Spleen (tissue), 11 donors: Measurements from ENCODE around the gene KIF16B. TPM values are rescaled to one million over a fixed set of nuclear protein-coding genes. Genes with fewer than 3 reads are reported as not detected.

Source experiments
- DNase-seq: peaks from one replicate; pipeline ENCODE4 v3.0.0-alpha.2; 2020
- H3K27ac ChIP-seq, 8 donors: fragments of 200-600 bp; sonication (generic) in 7 of 8; 1 replicate in 4 of 8; 2 replicates in 4 of 8; pipeline versions ENCODE4 v1.5.0 to v1.8.0; 2016 to 2021; ENCODE audit warnings: inconsistent platforms in 4 of 8, mild to moderate bottlenecking in 4 of 8, moderate library complexity in 1 of 8
- H3K27me3 ChIP-seq, 7 donors: fragments of 200-600 bp; sonication (generic) in 6 of 7; replicated peaks in 1 of 7; 1 replicate in 4 of 7; 2 replicates in 3 of 7; pipeline versions ENCODE4 v1.5.0 to v1.8.0; 2016 to 2021; ENCODE audit warnings: inconsistent platforms in 3 of 7, mild to moderate bottlenecking in 1 of 7
- H3K36me3 ChIP-seq, 6 donors: fragments of 200-600 bp; sonication (generic) in 5 of 6; 1 replicate in 4 of 6; 2 replicates in 2 of 6; pipeline versions ENCODE4 v1.5.0 to v1.8.0; 2016 to 2021; ENCODE audit warnings: inconsistent platforms in 2 of 6
- H3K4me1 ChIP-seq, 6 donors: fragments of 200-600 bp; sonication (generic) in 5 of 6; 1 replicate in 3 of 6; 2 replicates in 3 of 6; pipeline versions ENCODE4 v1.5.0 to v1.8.0; 2016 to 2021; ENCODE audit warnings: inconsistent platforms in 3 of 6
- H3K4me3 ChIP-seq, 8 donors: fragments of 200-600 bp; sonication (generic) in 7 of 8; 1 replicate in 4 of 8; 2 replicates in 4 of 8; pipeline versions ENCODE4 v1.5.0 to v1.8.0; 2016 to 2021; ENCODE audit warnings: inconsistent platforms in 4 of 8, mild to moderate bottlenecking in 4 of 8, moderate library complexity in 2 of 8
- H3K9me3 ChIP-seq, 8 donors: fragments of 200-600 bp; sonication (generic) in 7 of 8; 1 replicate in 4 of 8; 2 replicates in 4 of 8; pipeline versions ENCODE4 v1.5.0 to v1.8.0; 2016 to 2021; ENCODE audit warnings: inconsistent platforms in 4 of 8
- CTCF ChIP-seq, 11 experiments: fragments of 200-600 bp in 7 of 11; fragments of 450-650 bp in 4 of 11; sonication (generic) in 4 of 11; IDR thresholded peaks in 8 of 11; conservative IDR thresholded peaks in 3 of 11; 1 replicate in 7 of 11; 2 replicates in 4 of 11; pipeline versions ENCODE4 v1.4.0 to v1.8.0; 2016 to 2021; ENCODE audit warnings: antibody characterized with exemption in 11 of 11, inconsistent platforms in 4 of 11, mild to moderate bottlenecking in 1 of 11
- POLR2A ChIP-seq, 3 donors: fragments of 450-650 bp; IDR thresholded peaks; one replicate each; pipeline ENCODE4 v1.5.1; 2017; ENCODE audit warnings: antibody characterized with exemption in 3 of 3, mild to moderate bottlenecking in 1 of 3
- POLR2AphosphoS5 ChIP-seq, 3 donors: sonication (generic); formaldehyde crosslinking; IDR thresholded peaks; one replicate each; pipeline ENCODE4 v1.5.1; 2017; ENCODE audit warnings: antibody characterized with exemption in 3 of 3
- WGBS, 5 donors: extraction: QIAGEN DNeasy Blood & Tissue Kit in 3 of 5; methylation state at CpG; one replicate each; pipeline versions ENCODE4 v1.1.5 to v1.1.7; 2013 to 2018; 5-methylcytosine and 5-hydroxymethylcytosine counted together
- intact Hi-C: fragments of 100-400 bp; cut with DNase I; formaldehyde crosslinking; loops from one replicate; pipeline ENCODE4 v1.15.0; 2023; ENCODE audit warnings: low total_unique reads
- polyA plus RNA-seq, 3 donors: library from polyadenylated mRNA; stranded (reverse); fragments of 200-250 nt; gene quantifications; one replicate each; pipeline ENCODE4 v1.2.1, GENCODE V29; 2013
- total RNA-seq, 7 donors: library from RNA; depleted of rRNA in 3 of 7; stranded (reverse); fragments of >200 nt in 3 of 7; fragmentation: NEBNext Ultra II Directional in 4 of 7; extraction: Animal tissue kit (Norgen Biotek cat#: 25700) in 4 of 7; gene quantifications; one replicate each; pipeline versions ENCODE4 v1.1.0 to v1.2.1, GENCODE V29; 2016 to 2021
- donor health status: healthy with polysubstance abuse.
- donor health status: DM: no; HTN: no; CAD: no; lungs with moderate emphysema.
- donor health status: DM: no; HTN: no; CAD: no.
- donor health status: Bipolar disorder and iron deficiency.
- donor health status: healthy.
- donor health status: DM: no; HTN: no; CAD: no.
- donor health status: DM: yes; HTN: yes; CAD: no.

Gene KIF16B
- total and polyA plus RNA-seq, 10 donors, result 3.0 to 30.1 (median 21.2) TPM

- Histone ChIP-seq H3K36me3 (no peaks in the 10 kb centered on the region), H3K9me3 (peaks cover 0 to 17% (median 7%) of the 10 kb centered on the region in 8 donors), H3K27ac (no peak overlapping the region), H3K27me3 (peaks cover 0 to 5% (median 0%) of the 10 kb centered on the region in 7 donors), H3K4me3 (no peak overlapping the region), H3K4me1 (peaks cover 0 to 5% (median 0%) of the 10 kb centered on the region in 6 donors)
- WGBS, 5 donors, result 65 to 89% (median 76%) methylated on average over 6 of the region's 6 CpGs
- intact Hi-C loops, result no loop called here
- TF ChIP-seq POLR2AphosphoS5 (IDR thresholded peaks at IDR 0.05) (no peak), POLR2A (IDR thresholded peaks at IDR 0.05) (no peak)
- DNase-seq, result no peak
Measured at GRCh38 chr20:16613954-16614353, 40.7 kb upstream of the KIF16B start.

DNA sequence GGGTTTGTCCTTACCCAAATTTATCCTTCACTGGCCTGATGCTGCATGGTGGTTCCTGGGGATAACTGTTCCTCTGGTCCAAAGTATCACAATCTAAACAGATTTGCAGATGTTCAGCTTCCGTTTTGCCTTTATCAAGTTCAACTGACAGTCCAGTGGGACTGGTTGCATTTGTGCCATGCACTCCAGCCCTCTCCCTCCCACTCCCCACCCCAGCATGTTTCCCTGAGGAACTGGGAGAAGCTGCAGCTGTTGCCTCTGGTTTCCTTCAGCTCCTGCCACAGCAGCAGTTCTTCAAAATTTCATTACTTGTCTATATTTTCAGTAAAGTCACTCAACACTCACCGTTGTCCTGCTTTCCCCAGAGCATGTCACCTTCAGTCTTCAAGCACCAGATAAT, 39.5 kb upstream of the KIF16B start:
- Histone ChIP-seq H3K4me3 (no peak overlapping the region), H3K9me3 (peaks cover 0 to 13% (median 6%) of the 10 kb centered on the region in 8 donors), H3K4me1 (peaks cover 0 to 17% (median 0%) of the 10 kb centered on the region in 6 donors), H3K27me3 (peaks cover 0 to 5% (median 0%) of the 10 kb centered on the region in 7 donors), H3K36me3 (no peaks in the 10 kb centered on the region), H3K27ac (no peak overlapping the region)
- no peak for DNase-seq
- TF ChIP-seq POLR2AphosphoS5 (IDR thresholded peaks at IDR 0.05) (no peak), CTCF (IDR thresholded peaks at IDR 0.05 in 8 of 11, conservative IDR thresholded peaks at IDR 0.05 in 3 of 11) (no peak), POLR2A (IDR thresholded peaks at IDR 0.05) (no peak)
- intact Hi-C loops, result no loop called here
- WGBS, 5 donors, result 52 to 87% (median 77%) methylated on average over 2 of the region's 2 CpGs

DNA sequence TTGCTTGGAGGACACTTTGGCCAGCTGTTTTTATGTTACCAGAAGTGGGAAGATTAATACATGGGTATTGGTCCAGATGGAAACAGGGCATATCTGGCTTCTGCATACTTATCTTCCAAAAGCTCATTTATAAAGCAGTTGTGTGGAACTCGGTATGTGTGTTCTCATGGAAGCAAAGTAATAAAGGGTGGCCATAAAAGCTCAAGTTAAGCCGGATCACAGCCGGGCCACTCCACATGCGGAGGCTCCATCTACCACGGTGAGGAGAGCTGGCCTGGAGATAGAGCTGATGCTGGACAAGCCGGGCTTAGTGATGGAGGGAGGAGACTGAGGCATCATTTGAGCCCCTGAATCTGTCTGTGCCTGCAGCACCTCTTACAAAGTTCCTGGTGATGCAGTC, 38.6 kb upstream of the KIF16B start:
- WGBS, 5 donors, result 87 to 95% (median 92%) methylated on average over 6 of the region's 6 CpGs
- peaks cover 0 to 18% (median 0%) of the 10 kb centered on the region in 6 donors for H3K4me1 ChIP-seq
- no peak for DNase-seq

DNA sequence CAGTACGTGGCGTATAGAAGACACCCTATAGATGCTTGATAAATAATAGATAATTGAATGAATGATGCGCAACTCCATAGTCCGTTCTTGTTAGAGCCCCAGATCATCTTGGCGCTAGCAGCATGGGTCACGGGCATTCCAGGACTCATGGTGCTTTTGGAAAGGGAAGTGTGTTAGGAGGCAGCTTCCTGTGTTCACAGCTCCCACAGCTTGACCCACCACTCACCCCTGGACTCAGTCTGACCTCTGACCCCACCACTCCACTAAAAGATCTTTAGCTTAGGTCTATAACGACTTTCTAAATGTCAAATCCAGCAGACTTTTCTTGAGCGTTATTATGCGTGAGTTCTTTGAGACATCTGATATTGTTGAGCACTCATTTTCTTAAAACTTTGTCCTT, 35.8 kb upstream of the KIF16B start:
- Histone ChIP-seq H3K4me1 (peaks cover 0 to 18% (median 0%) of the 10 kb centered on the region in 6 donors), H3K9me3 (no peaks in the 10 kb centered on the region), H3K36me3 (no peaks in the 10 kb centered on the region), H3K27ac (peak overlapping the region in 2 of 8 donors; percentile 24 to 25), H3K27me3 (peaks cover 0 to 5% (median 0%) of the 10 kb centered on the region in 7 donors), H3K4me3 (no peak overlapping the region)
- WGBS, 5 donors, result 62 to 81% (median 64%) methylated on average over 8 to 9 of the region's 9 CpGs
- no peak for DNase-seq
- TF ChIP-seq CTCF (IDR thresholded peaks at IDR 0.05 in 8 of 11, conservative IDR thresholded peaks at IDR 0.05 in 3 of 11) (no peak), POLR2AphosphoS5 (IDR thresholded peaks at IDR 0.05) (peak in 2 of 3 donors; percentile 32 to 57), POLR2A (IDR thresholded peaks at IDR 0.05) (no peak)
- intact Hi-C loops, result no loop called here

More for the DNA sequence above, 38.6 kb upstream of the KIF16B start:
- Histone ChIP-seq H3K27ac (no peak overlapping the region), H3K9me3 (peaks cover 0 to 4% (median 1%) of the 10 kb centered on the region in 8 donors), H3K36me3 (no peaks in the 10 kb centered on the region), H3K27me3 (peaks cover 0 to 5% (median 0%) of the 10 kb centered on the region in 7 donors), H3K4me3 (no peak overlapping the region)
- no peak for TF ChIP-seq POLR2A (IDR thresholded peaks at IDR 0.05)
- TF ChIP-seq POLR2AphosphoS5 (IDR thresholded peaks at IDR 0.05), result no peak
- TF ChIP-seq CTCF (IDR thresholded peaks at IDR 0.05 in 8 of 11, conservative IDR thresholded peaks at IDR 0.05 in 3 of 11), result no peak
- intact Hi-C loops, result no loop called here
